HEK293 (cell line): ENCODE results near the gene MCTP1.
A peak's percentile ranks its signal among the peaks of the same experiment; 100 is the strongest.

Experiments
- GLI4 ChIP-seq: fragments of 450-650 bp; formaldehyde crosslinking; IDR thresholded peaks from 2 replicates; pipeline ENCODE4 v1.5.1; 2016; ENCODE audit warnings: missing biosample characterization, missing genetic modification characterization
- HOXC10 ChIP-seq: sonication (generic); formaldehyde crosslinking; IDR thresholded peaks from 2 replicates; pipeline ENCODE4 v1.8.1; 2023; ENCODE audit warnings: mild to moderate bottlenecking, missing genetic modification reagents
- KLF8 ChIP-seq: fragments of 450-650 bp; formaldehyde crosslinking; IDR thresholded peaks from 2 replicates; pipeline ENCODE4 v1.5.1; 2016; ENCODE audit warnings: missing biosample characterization, missing genetic modification characterization
- MEIS1 ChIP-seq: sonication (generic); formaldehyde crosslinking; IDR thresholded peaks from 2 replicates; pipeline ENCODE4 v1.8.1; 2022; ENCODE audit warnings: missing genetic modification reagents, mild to moderate bottlenecking, borderline replicate concordance
- SCRT2 ChIP-seq: fragments of 450-650 bp; formaldehyde crosslinking; IDR thresholded peaks from 2 replicates; pipeline ENCODE4 v1.5.1; 2016; ENCODE audit warnings: missing biosample characterization, missing genetic modification characterization
- SETDB1 ChIP-seq: IDR thresholded peaks from one replicate; pipeline ENCODE4 v1.6.1; 2017; ENCODE audit warnings: mild to moderate bottlenecking, low read length, moderate library complexity, mixed read lengths; ENCODE audit not compliant: insufficient read length
- YY2 ChIP-seq: fragments of 450-650 bp; formaldehyde crosslinking; IDR thresholded peaks from 2 replicates; pipeline ENCODE4 v1.5.1; 2016; ENCODE audit warnings: missing biosample characterization, missing genetic modification characterization
- ZBTB1 ChIP-seq: fragments of 450-650 bp; formaldehyde crosslinking; IDR thresholded peaks from 2 replicates; pipeline ENCODE4 v1.5.1; 2016; ENCODE audit warnings: missing biosample characterization, missing genetic modification characterization
- ZBTB17 ChIP-seq: fragments of 450-650 bp; formaldehyde crosslinking; IDR thresholded peaks from 2 replicates; pipeline ENCODE4 v1.5.1; 2016; ENCODE audit warnings: missing biosample characterization, missing genetic modification characterization
- ZNF311 ChIP-seq: fragments of 450-650 bp; formaldehyde crosslinking; IDR thresholded peaks from 2 replicates; pipeline ENCODE4 v1.5.1; 2017; ENCODE audit warnings: missing biosample characterization, missing genetic modification characterization, borderline replicate concordance
- ZNF335 ChIP-seq: fragments of 450-650 bp; formaldehyde crosslinking; conservative IDR thresholded peaks from 2 replicates; pipeline ENCODE4 v1.5.1; 2016; ENCODE audit warnings: missing biosample characterization, missing genetic modification characterization
- ZNF366 ChIP-seq: fragments of 450-650 bp; formaldehyde crosslinking; conservative IDR thresholded peaks from 2 replicates; pipeline ENCODE4 v1.5.1; 2016; ENCODE audit warnings: missing biosample characterization, missing genetic modification characterization
- ZNF426 ChIP-seq: fragments of 450-650 bp; formaldehyde crosslinking; IDR thresholded peaks from 2 replicates; pipeline ENCODE4 v1.5.1; 2017; ENCODE audit warnings: missing biosample characterization, missing genetic modification characterization, mild to moderate bottlenecking, inconsistent platforms, moderate library complexity
- ZNF510 ChIP-seq: fragments of 450-650 bp; formaldehyde crosslinking; IDR thresholded peaks from 2 replicates; pipeline ENCODE4 v1.5.1; 2018; ENCODE audit warnings: mild to moderate bottlenecking, missing genetic modification characterization, missing biosample characterization; ENCODE audit not compliant: insufficient replicate concordance
- ZNF529 ChIP-seq: fragments of 450-650 bp; formaldehyde crosslinking; IDR thresholded peaks from 2 replicates; pipeline ENCODE4 v1.5.1; 2017; ENCODE audit warnings: missing genetic modification characterization, missing biosample characterization; ENCODE audit not compliant: insufficient replicate concordance
- ZNF544 ChIP-seq: fragments of 450-650 bp; formaldehyde crosslinking; IDR thresholded peaks from 2 replicates; pipeline ENCODE4 v1.5.0; 2017; ENCODE audit warnings: missing biosample characterization, missing genetic modification characterization
- ZNF610 ChIP-seq: fragments of 450-650 bp; formaldehyde crosslinking; IDR thresholded peaks from 2 replicates; pipeline ENCODE4 v1.5.1; 2016; ENCODE audit warnings: missing biosample characterization, missing genetic modification characterization, borderline replicate concordance
- ZNF785 ChIP-seq: fragments of 450-650 bp; formaldehyde crosslinking; IDR thresholded peaks from 2 replicates; pipeline ENCODE4 v1.5.1; 2016; ENCODE audit warnings: missing biosample characterization, missing genetic modification characterization
- ZXDB ChIP-seq: fragments of 450-650 bp; formaldehyde crosslinking; IDR thresholded peaks from 2 replicates; pipeline ENCODE4 v1.5.1; 2016; ENCODE audit warnings: missing biosample characterization, missing genetic modification characterization
- TF ChIP-seq, protein P1 (sequence below): fragments of 450-650 bp; formaldehyde crosslinking; IDR thresholded peaks from 2 replicates; pipeline ENCODE4 v1.5.0; 2017; ENCODE audit warnings: missing biosample characterization, missing genetic modification characterization, borderline replicate concordance
- TF ChIP-seq, protein P2 (sequence below): fragments of 450-650 bp; formaldehyde crosslinking; IDR thresholded peaks from 2 replicates; pipeline ENCODE4 v1.5.1; 2016; ENCODE audit warnings: missing biosample characterization, missing genetic modification characterization
- TF ChIP-seq, protein P3 (sequence below): fragments of 450-650 bp; formaldehyde crosslinking; IDR thresholded peaks from 2 replicates; pipeline ENCODE4 v1.5.1; 2016; ENCODE audit warnings: missing biosample characterization, missing genetic modification characterization
- TF ChIP-seq, protein P4 (sequence below): fragments of 450-650 bp; formaldehyde crosslinking; IDR thresholded peaks from 2 replicates; pipeline ENCODE4 v1.5.1; 2016; ENCODE audit warnings: missing biosample characterization, missing genetic modification characterization
- TF ChIP-seq, protein P5 (sequence below): fragments of 450-650 bp; formaldehyde crosslinking; IDR thresholded peaks from 2 replicates; pipeline ENCODE4 v1.5.1; 2016; ENCODE audit warnings: missing biosample characterization, missing genetic modification characterization
- TF ChIP-seq, protein P6 (sequence below): fragments of 450-650 bp; formaldehyde crosslinking; IDR thresholded peaks from 2 replicates; pipeline ENCODE4 v1.5.1; 2016; ENCODE audit warnings: missing biosample characterization, missing genetic modification characterization
- TF ChIP-seq, protein P7 (sequence below): fragments of 450-650 bp; formaldehyde crosslinking; IDR thresholded peaks from 2 replicates; pipeline ENCODE4 v1.5.1; 2016; ENCODE audit warnings: missing biosample characterization, missing genetic modification characterization, low read depth

MCTP1 gene

DNA sequence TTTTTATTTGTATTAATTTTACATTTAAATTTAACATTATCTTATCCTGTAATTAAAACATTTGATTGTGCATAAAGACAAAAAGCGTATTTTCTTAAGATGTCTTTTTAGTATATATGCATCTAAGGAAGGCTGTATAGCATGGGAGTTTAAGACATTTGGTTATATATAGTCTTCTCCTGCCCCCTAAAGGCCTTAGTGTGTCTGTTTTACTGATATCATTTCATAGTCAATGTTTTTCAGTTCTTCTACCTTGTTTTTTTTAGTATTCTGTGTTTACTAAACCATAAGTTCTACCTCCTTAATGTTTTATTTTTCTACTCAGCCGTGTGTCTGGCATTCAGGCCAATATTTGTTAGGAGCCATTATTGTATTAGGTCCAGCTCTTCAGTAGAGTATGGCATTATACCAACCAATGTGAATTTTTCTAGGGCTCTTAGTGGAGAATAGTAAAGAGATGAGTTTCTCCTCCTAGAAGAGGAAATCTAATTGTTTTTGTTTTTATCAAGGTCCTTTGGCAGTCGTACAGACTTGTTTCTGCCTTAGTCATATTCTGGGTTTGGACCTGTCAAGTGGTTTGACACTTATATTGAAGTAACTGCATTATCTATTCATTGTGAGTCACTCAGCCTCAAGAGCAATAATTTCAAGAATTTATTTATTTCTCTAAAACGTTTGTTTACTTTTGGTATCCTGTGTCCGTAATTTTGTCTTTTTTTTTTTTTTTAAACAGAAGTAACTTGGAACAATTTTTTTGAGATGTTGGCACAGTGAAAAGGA, 591.7 kb downstream of the MCTP1 start (continued):
- TF ChIP-seq, protein P1, sequence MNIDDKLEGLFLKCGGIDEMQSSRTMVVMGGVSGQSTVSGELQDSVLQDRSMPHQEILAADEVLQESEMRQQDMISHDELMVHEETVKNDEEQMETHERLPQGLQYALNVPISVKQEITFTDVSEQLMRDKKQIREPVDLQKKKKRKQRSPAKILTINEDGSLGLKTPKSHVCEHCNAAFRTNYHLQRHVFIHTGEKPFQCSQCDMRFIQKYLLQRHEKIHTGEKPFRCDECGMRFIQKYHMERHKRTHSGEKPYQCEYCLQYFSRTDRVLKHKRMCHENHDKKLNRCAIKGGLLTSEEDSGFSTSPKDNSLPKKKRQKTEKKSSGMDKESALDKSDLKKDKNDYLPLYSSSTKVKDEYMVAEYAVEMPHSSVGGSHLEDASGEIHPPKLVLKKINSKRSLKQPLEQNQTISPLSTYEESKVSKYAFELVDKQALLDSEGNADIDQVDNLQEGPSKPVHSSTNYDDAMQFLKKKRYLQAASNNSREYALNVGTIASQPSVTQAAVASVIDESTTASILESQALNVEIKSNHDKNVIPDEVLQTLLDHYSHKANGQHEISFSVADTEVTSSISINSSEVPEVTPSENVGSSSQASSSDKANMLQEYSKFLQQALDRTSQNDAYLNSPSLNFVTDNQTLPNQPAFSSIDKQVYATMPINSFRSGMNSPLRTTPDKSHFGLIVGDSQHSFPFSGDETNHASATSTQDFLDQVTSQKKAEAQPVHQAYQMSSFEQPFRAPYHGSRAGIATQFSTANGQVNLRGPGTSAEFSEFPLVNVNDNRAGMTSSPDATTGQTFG = no peak
- TF ChIP-seq, protein P2, sequence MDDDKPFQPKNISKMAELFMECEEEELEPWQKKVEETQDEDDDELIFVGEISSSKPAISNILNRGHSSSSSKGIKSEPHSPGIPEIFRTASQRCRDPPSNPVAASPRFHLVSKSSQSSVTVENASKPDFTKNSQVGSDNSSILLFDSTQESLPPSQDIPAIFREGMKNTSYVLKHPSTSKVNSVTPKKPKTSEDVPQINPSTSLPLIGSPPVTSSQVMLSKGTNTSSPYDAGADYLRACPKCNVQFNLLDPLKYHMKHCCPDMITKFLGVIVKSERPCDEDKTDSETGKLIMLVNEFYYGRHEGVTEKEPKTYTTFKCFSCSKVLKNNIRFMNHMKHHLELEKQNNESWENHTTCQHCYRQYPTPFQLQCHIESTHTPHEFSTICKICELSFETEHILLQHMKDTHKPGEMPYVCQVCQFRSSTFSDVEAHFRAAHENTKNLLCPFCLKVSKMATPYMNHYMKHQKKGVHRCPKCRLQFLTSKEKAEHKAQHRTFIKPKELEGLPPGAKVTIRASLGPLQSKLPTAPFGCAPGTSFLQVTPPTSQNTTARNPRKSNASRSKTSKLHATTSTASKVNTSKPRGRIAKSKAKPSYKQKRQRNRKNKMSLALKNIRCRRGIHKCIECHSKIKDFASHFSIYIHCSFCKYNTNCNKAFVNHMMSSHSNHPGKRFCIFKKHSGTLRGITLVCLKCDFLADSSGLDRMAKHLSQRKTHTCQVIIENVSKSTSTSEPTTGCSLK (tag by site-specific recombination) = no peak
- TF ChIP-seq KLF8 (peak; percentile 63; the same call in 1 of the 2 replicates), MEIS1 (CRISPR knock-in tag) (no peak), ZBTB17 (tag by site-specific recombination) (peak; percentile 20; the same call in 1 of the 2 replicates), ZNF426 (tag by site-specific recombination) (no peak), SETDB1 (no peak), ZBTB1 (0 out of 2 replicates have a peak, but pooled peaks have one; percentile 24), ZNF311 (tag by site-specific recombination) (no peak), ZNF544 (tag by site-specific recombination) (no peak), ZNF785 (tag by site-specific recombination) (no peak), ZNF610 (tag by site-specific recombination) (no peak), HOXC10 (CRISPR knock-in tag) (no peak), SCRT2 (tag by site-specific recombination) (no peak), ZNF366 (tag by site-specific recombination) (peak; percentile 64; the same call in 1 of the 2 replicates), ZNF510 (tag by site-specific recombination) (no peak), GLI4 (tag by site-specific recombination) (no peak), ZXDB (tag by site-specific recombination) (peak; percentile 76), YY2 (no peak), ZNF529 (tag by site-specific recombination) (no peak), ZNF335 (tag by site-specific recombination) (peak; percentile 26)
- TF ChIP-seq, protein P3, sequence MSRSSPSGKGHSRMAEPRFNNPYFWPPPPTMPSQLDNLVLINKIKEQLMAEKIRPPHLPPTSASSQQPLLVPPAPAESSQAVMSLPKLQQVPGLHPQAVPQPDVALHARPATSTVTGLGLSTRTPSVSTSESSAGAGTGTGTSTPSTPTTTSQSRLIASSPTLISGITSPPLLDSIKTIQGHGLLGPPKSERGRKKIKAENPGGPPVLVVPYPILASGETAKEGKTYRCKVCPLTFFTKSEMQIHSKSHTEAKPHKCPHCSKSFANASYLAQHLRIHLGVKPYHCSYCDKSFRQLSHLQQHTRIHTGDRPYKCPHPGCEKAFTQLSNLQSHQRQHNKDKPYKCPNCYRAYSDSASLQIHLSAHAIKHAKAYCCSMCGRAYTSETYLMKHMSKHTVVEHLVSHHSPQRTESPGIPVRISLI (tag by site-specific recombination) = peak; percentile 67
- TF ChIP-seq, protein P4, sequence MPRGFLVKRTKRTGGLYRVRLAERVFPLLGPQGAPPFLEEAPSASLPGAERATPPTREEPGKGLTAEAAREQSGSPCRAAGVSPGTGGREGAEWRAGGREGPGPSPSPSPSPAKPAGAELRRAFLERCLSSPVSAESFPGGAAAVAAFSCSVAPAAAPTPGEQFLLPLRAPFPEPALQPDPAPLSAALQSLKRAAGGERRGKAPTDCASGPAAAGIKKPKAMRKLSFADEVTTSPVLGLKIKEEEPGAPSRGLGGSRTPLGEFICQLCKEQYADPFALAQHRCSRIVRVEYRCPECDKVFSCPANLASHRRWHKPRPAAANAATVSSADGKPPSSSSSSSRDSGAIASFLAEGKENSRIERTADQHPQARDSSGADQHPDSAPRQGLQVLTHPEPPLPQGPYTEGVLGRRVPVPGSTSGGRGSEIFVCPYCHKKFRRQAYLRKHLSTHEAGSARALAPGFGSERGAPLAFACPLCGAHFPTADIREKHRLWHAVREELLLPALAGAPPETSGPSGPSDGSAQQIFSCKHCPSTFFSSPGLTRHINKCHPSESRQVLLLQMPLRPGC = no peak
- TF ChIP-seq, protein P5, sequence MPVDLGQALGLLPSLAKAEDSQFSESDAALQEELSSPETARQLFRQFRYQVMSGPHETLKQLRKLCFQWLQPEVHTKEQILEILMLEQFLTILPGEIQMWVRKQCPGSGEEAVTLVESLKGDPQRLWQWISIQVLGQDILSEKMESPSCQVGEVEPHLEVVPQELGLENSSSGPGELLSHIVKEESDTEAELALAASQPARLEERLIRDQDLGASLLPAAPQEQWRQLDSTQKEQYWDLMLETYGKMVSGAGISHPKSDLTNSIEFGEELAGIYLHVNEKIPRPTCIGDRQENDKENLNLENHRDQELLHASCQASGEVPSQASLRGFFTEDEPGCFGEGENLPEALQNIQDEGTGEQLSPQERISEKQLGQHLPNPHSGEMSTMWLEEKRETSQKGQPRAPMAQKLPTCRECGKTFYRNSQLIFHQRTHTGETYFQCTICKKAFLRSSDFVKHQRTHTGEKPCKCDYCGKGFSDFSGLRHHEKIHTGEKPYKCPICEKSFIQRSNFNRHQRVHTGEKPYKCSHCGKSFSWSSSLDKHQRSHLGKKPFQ = no peak
- TF ChIP-seq, protein P6, sequence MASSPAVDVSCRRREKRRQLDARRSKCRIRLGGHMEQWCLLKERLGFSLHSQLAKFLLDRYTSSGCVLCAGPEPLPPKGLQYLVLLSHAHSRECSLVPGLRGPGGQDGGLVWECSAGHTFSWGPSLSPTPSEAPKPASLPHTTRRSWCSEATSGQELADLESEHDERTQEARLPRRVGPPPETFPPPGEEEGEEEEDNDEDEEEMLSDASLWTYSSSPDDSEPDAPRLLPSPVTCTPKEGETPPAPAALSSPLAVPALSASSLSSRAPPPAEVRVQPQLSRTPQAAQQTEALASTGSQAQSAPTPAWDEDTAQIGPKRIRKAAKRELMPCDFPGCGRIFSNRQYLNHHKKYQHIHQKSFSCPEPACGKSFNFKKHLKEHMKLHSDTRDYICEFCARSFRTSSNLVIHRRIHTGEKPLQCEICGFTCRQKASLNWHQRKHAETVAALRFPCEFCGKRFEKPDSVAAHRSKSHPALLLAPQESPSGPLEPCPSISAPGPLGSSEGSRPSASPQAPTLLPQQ (tag by site-specific recombination) = peak; percentile 57; the same call in 1 of the 2 replicates
- TF ChIP-seq, protein P7, sequence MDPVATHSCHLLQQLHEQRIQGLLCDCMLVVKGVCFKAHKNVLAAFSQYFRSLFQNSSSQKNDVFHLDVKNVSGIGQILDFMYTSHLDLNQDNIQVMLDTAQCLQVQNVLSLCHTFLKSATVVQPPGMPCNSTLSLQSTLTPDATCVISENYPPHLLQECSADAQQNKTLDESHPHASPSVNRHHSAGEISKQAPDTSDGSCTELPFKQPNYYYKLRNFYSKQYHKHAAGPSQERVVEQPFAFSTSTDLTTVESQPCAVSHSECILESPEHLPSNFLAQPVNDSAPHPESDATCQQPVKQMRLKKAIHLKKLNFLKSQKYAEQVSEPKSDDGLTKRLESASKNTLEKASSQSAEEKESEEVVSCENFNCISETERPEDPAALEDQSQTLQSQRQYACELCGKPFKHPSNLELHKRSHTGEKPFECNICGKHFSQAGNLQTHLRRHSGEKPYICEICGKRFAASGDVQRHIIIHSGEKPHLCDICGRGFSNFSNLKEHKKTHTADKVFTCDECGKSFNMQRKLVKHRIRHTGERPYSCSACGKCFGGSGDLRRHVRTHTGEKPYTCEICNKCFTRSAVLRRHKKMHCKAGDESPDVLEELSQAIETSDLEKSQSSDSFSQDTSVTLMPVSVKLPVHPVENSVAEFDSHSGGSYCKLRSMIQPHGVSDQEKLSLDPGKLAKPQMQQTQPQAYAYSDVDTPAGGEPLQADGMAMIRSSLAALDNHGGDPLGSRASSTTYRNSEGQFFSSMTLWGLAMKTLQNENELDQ = no peak
